Raji (cell line): ENCODE measurements around the gene MYLK4.

Experiments
- POLR2A ChIP-seq: IDR thresholded peaks from 2 replicates; pipeline ENCODE4 v1.6.1; 2011; ENCODE audit warnings: low read depth, low read length, control low read depth; ENCODE audit not compliant: insufficient read depth

The MYLK4 gene

DNA sequence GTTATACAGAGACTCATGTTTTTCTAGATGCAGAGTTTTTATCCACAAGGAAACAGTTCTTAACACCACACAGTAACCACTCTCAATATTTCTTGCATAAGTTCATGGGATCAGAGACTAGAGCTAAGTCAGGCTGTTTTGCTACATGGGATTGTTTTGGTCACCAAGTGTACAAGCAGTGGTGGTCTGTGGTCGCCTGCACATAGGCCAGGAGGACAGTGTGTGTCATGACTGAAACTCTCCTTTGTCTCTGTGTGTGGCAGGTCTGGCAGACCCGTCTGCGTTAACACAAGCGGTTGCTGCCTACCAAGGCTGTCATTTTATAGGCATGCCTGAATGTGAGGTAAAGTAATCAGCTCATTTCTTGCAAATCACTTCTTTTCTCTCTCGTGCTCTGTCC lies 33.3 kb upstream of the MYLK4 start:
- TF ChIP-seq POLR2A = no peak

DNA sequence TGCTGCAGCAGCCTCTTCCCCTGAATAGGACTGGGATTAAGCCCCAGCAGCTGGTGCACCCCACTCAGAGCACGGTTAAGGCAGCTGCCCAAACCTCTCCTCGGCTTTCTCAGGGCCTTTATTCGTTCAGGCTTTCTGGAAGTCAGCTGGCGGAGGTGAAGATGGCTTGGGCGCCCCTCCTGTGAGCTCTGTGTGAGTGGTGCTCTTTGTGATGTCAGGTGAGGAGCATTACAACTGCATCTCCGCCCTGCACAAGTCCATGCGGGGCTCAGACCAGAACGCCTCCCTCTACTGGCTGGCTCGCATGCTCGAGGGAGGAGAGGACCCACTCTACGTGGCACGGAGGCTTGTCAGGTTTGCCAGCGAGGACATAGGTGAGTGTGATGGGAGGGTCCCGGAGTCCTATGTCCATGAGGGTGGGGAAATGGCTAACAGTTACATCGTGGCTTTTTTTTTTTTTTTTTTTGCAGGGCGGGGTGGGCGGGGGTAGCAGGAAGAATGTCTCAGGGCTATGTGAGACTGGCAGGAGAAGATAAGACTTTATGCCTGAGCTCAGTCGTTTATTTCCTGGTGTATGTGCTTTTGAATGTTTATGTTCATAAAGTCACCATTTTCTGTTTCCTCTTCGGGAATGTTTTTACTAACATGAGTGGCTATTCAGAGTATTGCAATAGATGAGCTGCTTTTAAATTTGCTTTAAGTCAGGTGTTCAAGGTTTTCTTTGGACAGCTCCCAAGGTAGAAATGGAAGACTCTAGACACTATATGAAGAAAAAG lies 32.7 kb upstream of the MYLK4 start:
- no peak for TF ChIP-seq POLR2A

- TF ChIP-seq POLR2A = no peak
Observed at GRCh38 chr6:2782825-2783187, 32.1 kb upstream of the MYLK4 start.

DNA sequence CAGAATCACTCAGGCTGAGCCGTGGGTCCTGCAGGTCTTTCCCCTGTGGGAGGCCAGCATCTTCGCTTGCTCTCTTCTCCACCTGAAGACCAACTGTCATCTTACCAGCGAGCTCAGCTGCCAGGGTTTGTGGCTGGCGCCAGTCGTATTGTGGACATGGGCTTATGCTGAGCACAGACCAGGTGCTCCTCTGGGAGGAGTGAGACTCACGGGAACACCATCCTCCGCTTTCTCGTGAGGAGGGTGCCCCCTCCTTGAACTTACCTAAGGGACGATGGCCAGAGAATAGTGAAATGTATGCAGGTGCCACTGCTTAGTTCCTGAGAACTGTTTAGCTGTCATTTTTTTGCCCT lies 31.6 kb upstream of the MYLK4 start:
- no peak for TF ChIP-seq POLR2A

DNA sequence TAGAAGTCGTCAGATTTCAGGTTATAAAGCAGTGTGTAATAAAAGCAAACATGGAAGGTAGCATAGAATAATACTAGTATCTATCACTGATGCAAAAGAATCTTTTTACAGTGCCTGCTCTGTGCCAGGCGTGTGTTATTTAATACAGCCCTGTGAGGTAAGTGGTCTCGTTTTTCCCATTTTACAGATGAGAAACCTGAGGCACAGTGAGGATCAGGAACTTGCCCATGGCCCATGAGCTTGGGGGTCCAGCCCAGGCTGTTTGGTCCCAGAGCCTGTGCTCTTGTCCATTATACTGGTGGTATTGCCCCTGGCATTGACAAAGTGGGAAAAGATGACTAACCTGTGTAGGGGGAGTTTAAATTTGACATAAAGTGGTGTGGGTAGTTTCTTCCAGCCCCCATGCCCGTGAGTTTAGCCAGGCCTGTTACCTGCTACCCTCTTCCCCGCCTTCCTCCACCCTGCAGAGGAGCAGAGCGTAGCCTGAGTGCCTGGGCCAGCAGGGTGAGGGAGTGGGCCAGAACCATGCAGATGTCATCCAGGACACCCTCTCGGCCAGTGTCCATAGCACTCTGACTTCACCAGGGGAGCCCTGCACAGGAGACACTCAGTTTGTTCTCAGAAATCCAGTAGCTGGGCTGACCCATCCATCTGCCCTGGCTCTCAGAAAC lies 31.1 kb upstream of the MYLK4 start:
- no peak for TF ChIP-seq POLR2A

DNA sequence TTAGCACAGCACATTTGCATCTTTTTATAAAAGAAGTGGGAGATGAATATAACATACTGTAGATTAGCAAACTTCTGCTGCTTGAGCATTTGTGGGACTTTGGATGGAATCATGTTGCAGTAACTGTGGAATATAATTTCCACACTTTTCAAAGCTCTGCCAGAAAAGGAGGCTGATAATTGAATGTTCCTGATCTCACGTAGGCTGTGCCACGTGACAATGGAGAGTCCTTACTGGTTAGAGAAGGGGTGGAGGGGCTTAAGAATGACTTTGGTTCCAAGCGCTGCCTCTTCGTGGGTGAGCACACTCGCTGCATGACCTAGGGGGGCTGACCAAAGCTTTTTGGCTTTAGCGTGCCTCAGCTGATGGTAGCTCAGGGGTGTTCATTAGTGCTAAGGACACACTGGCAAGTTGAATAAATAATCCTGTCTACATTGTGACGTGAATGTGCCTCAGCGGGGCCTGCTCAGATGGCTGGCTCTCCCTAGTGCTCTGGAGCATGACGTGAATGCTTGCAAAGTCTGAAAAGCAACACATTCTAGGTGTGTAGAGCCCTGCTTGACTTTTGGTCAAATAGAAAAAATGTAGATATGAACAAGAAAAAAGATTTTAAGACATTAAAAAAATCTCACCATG lies 29.5 kb upstream of the MYLK4 start:
- TF ChIP-seq POLR2A = no peak

- TF ChIP-seq POLR2A = no peak
Observed at GRCh38 chr6:2777249-2777648, 26.5 kb upstream of the MYLK4 start.

GRCh38 chr6:2775003-2775402 lies 24.3 kb upstream of the MYLK4 start:
- no peak for TF ChIP-seq POLR2A

DNA sequence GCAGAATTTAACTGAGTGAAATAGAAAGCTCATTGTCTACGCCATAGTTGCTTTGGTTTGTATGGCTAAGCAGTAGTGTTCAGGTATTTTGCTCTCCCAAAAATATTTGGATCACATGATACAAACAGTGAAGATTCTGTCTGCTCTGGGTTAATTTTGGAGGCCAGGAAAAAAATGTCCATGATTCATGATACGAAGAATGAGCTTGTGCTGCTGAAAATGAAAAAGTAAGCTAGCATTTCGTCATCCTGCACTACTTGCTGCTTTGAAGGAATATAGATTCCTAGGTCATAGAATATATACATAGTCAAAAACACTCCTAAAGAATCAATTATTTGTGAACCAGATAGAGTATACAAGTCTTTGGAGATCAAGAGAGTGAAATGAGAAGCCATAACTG lies 22.7 kb upstream of the MYLK4 start:
- TF ChIP-seq POLR2A = no peak

DNA sequence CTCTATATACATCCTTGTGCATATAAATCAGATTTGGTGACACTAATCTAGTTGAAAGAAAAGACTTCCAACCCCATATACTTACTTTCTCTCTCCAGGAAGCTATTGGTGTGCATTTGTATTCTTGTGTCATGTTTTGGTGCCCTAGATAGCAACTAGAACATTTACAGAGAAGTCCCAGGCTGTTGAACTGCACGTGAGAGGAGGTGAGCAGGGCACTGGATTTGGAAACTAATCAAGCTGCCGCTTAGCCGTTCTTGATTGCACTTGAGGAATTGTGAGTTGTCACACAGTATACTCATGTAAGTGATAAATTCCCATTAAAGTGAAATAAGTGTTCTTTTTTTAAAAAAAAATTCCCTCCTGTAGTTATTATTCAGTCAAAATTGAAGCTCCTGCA lies 22.1 kb upstream of the MYLK4 start:
- no peak for TF ChIP-seq POLR2A

DNA sequence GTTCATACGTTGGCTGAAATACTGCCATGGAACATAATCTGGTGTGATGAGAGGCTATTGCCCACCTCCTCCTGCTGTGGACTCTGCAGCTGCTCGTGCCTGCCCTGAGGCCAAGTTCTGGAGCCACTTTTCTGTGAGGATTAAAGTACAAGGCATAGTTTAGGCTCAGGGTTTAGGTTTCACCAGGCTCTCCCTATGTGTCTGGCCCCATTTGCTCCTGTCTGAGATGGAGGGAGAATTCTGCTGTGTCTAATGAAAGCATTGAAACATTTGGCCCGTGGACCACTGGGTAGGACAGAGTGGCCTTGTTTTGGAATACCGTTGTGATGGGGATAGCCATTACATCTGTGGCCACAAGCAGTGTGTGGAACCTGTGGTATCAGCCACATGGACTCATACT lies 20.4 kb upstream of the MYLK4 start:
- TF ChIP-seq POLR2A = no peak

DNA sequence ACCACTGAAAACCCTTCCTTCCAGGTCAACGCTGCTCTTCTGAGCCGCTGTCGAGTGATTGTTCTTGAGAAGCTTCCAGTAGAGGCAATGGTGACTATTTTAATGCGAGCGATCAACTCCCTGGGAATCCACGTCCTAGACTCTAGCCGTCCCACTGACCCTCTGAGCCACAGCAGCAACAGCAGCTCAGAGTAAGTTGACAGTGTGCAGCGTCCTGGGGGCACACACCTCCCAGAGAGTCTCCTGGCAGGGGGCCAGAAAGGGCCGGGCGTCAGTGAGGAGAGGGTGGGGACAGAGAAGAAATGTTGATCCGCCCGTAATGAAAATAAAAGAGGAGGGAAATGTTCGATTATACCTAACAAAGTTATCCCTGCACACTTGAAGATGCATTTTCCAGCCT lies 19.4 kb upstream of the MYLK4 start:
- no peak for TF ChIP-seq POLR2A

GRCh38 chr6:2768696-2769095 lies 18.0 kb upstream of the MYLK4 start:
- TF ChIP-seq POLR2A = no peak

DNA sequence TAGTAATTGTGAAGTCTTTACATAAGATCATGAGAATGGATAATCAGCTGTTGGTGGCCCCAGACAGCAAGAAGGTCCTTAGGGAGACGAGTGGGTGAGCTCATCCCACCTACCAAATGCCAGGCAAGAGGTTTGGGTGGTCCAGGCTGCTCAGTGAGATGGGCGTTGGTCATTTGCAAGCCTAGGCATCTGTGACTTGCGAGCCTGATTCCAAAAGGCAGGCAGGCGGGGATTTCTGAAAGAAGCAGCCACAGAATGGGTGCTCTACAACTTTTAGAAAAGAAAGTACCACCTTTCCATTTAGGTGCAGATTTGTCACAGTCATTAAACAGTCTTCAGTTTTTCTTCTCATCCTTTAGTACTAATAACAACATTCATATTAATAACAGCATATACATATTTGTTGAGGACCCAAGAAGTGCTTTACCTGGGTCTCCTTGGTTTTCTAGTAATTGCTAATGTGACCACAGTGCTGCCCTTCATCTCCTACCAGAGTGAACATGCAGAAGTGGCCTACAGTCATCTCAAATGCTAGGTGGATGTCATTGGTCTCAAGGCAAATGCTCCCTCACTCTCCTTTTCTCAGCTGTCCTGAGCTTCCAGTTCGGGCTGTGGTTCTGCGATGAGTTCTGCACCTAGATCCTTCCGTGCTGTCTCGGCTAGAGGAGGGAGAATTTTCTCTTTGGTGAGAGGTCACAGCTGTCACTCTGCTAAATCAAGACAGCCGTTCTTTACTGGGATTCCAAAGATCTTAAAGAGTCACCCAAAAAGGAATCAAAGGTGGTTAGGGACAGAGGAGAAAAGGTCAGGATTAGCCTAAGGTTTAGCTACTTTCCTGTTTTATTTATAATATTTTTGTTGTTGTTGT lies 17.2 kb upstream of the MYLK4 start:
- no peak for TF ChIP-seq POLR2A
